Endodermal cell (in vitro differentiated cells): ENCODE results near the gene SFXN1. TPM values are rescaled to one million over a fixed set of nuclear protein-coding genes. Genes with fewer than 3 reads are reported as not detected.

Source experiments
- DNase-seq: peaks from one replicate; pipeline ENCODE4 v3.0.0-alpha.2; 2017
- H3K27ac ChIP-seq: 2 replicates; pipeline ENCODE4 v1.5.1; 2013; ENCODE audit warnings: mild to moderate bottlenecking, low read depth, low read length, moderate library complexity
- H3K27me3 ChIP-seq: 2 replicates; pipeline ENCODE4 v1.6.1; 2013; ENCODE audit warnings: mild to moderate bottlenecking, low read length, moderate library complexity; ENCODE audit not compliant: insufficient read depth, control insufficient read depth, poor library complexity, severe bottlenecking
- H3K36me3 ChIP-seq: 2 replicates; pipeline ENCODE4 v1.7.0; 2013; ENCODE audit warnings: mild to moderate bottlenecking, low read length, moderate library complexity; ENCODE audit not compliant: control insufficient read depth, insufficient read depth
- H3K4me1 ChIP-seq: one replicate; pipeline ENCODE4 v1.7.0; 2013; ENCODE audit warnings: low read length; ENCODE audit not compliant: control insufficient read depth, insufficient read depth
- H3K4me3 ChIP-seq: 2 replicates; pipeline ENCODE4 v1.5.1; 2013; ENCODE audit warnings: mild to moderate bottlenecking, low read length, moderate library complexity
- H3K9ac ChIP-seq: 2 replicates; pipeline ENCODE4 v1.6.1; 2013; ENCODE audit warnings: mild to moderate bottlenecking, low read length, moderate library complexity; ENCODE audit not compliant: poor library complexity, severe bottlenecking; ENCODE audit errors: extremely low read depth
- H3K9me3 ChIP-seq: 2 replicates; pipeline ENCODE4 v1.6.1; 2013; ENCODE audit warnings: mild to moderate bottlenecking, low read length, moderate library complexity; ENCODE audit not compliant: control insufficient read depth
- H3K27ac Mint-ChIP-seq: 2 replicates; pipeline ENCODE4 v1.8.0; 2020; ENCODE audit warnings: mixed read lengths
- H3K27me3 Mint-ChIP-seq: 2 replicates; pipeline ENCODE4 v1.8.0; 2021; ENCODE audit warnings: mild to moderate bottlenecking, mixed read lengths; ENCODE audit not compliant: insufficient read depth
- H3K36me3 Mint-ChIP-seq: 2 replicates; pipeline ENCODE4 v1.8.0; 2020; ENCODE audit warnings: low read depth, mixed read lengths
- H3K4me1 Mint-ChIP-seq: 2 replicates; pipeline ENCODE4 v1.8.0; 2020; ENCODE audit warnings: mixed read lengths
- H3K4me3 Mint-ChIP-seq: 2 replicates; pipeline ENCODE4 v1.8.0; 2020; ENCODE audit warnings: mild to moderate bottlenecking, moderate library complexity, mixed read lengths
- H3K9me3 Mint-ChIP-seq: 2 replicates; pipeline ENCODE4 v1.8.0; 2020; ENCODE audit warnings: mild to moderate bottlenecking, mixed read lengths
- CTCF ChIP-seq: fragments of 200-600 bp; sonication (generic); conservative IDR thresholded peaks from 2 replicates; pipeline ENCODE4 v1.5.0; 2021; ENCODE audit warnings: antibody characterized with exemption, mild to moderate bottlenecking
- WGBS, 2 experiments: methylation state at CpG; one replicate each; pipeline versions ENCODE4 v1.1.5 to v1.1.7; 2013; ENCODE audit warnings: missing lambda C conversion rate in 2 of 2, mixed read lengths in 1 of 2; ENCODE audit not compliant: insufficient coverage in 1 of 2, insufficient read length in 1 of 2; 5-methylcytosine and 5-hydroxymethylcytosine counted together
- total RNA-seq, 2 donors: library from RNA; stranded (reverse); fragmentation: NEBNext Ultra II Directional in 1 of 2; extraction: Animal tissue kit (Norgen Biotek cat#: 25700) in 1 of 2; gene quantifications; 2 replicates in 1 of 2; 3 replicates in 1 of 2; pipeline ENCODE4 v1.2.1, GENCODE V29; 2021

Gene SFXN1
- total RNA-seq, 2 donors from 2014 or later, result 122 to 154 TPM

GRCh38 chr5:175561085-175561484 is 82.7 kb downstream of the SFXN1 start:
- Histone ChIP-seq H3K9ac (no peak overlapping the region), H3K27me3 (no peaks in the 10 kb centered on the region), H3K27ac (no peak overlapping the region), H3K4me1 (no peaks in the 10 kb centered on the region), H3K4me3 (no peak overlapping the region), H3K9me3 (no peaks in the 10 kb centered on the region), H3K36me3 (no peaks in the 10 kb centered on the region)
- Mint-ChIP-seq H3K36me3 (no peaks in the 10 kb centered on the region), H3K9me3 (no peaks in the 10 kb centered on the region), H3K27ac (no peak overlapping the region), H3K27me3 (no peaks in the 10 kb centered on the region), H3K4me1 (peaks cover 11% of the 10 kb centered on the region), H3K4me3 (no peak overlapping the region)
- no peak for TF ChIP-seq CTCF
- 80 to 95% methylated on average over 4 to 5 of the region's 5 CpGs for WGBS, 2 experiments
- DNase-seq, result no peak

- Histone ChIP-seq H3K9me3 (no peaks in the 10 kb centered on the region), H3K27me3 (no peaks in the 10 kb centered on the region), H3K27ac (no peak overlapping the region), H3K4me3 (no peak overlapping the region), H3K36me3 (no peaks in the 10 kb centered on the region), H3K4me1 (no peaks in the 10 kb centered on the region), H3K9ac (no peak overlapping the region)
- Mint-ChIP-seq H3K27ac (no peak overlapping the region), H3K4me3 (no peak overlapping the region), H3K36me3 (no peaks in the 10 kb centered on the region), H3K9me3 (no peaks in the 10 kb centered on the region), H3K4me1 (peaks cover 6% of the 10 kb centered on the region), H3K27me3 (no peaks in the 10 kb centered on the region)
- no peak for DNase-seq
- 80% methylated on average over 1 of the region's 1 CpG; no CpG with 5 or more reads in 1 of the 2 experiments for WGBS, 2 experiments
- TF ChIP-seq CTCF, result no peak
Measured at GRCh38 chr5:175564716-175565115, 86.4 kb downstream of the SFXN1 start.

GRCh38 chr5:175566697-175567096 is 88.3 kb downstream of the SFXN1 start:
- H3K4me1 Mint-ChIP-seq, result peaks cover 6% of the 10 kb centered on the region
- no peak overlapping the region for H3K4me3 Mint-ChIP-seq
- Histone ChIP-seq H3K4me1 (no peaks in the 10 kb centered on the region), H3K27ac (no peak overlapping the region), H3K9ac (no peak overlapping the region), H3K36me3 (no peaks in the 10 kb centered on the region), H3K9me3 (no peaks in the 10 kb centered on the region), H3K4me3 (no peak overlapping the region), H3K27me3 (no peaks in the 10 kb centered on the region)
- H3K9me3 Mint-ChIP-seq, result no peaks in the 10 kb centered on the region
- H3K27ac Mint-ChIP-seq, result no peak overlapping the region
- DNase-seq, result no peak
- no peaks in the 10 kb centered on the region for H3K27me3 Mint-ChIP-seq
- TF ChIP-seq CTCF, result no peak
- no peaks in the 10 kb centered on the region for H3K36me3 Mint-ChIP-seq
- WGBS, 2 experiments, result 88% methylated on average over 2 of the region's 2 CpGs; no CpG with 5 or more reads in 1 of the 2 experiments
